ENCODE results near the gene RBPMS2. TPM values are rescaled to one million over a fixed set of nuclear protein-coding genes. Genes with fewer than 3 reads are reported as not detected.
"Not testable (repeated sequence)": the region's sequence is repeated elsewhere in the genome, so short reads cannot be mapped to it uniquely, and the experiment has no call there.

RBPMS2 gene
- total RNA-seq, 3 donors from 2014 or later = 0.10 to 0.22 TPM; not detected in 1

GRCh38 chr15:64753480-64754185 lies 21.8 kb downstream of the RBPMS2 start:
- Mint-ChIP-seq H3K36me3 (ENCODE audit: insufficient read depth) (no peaks in the 10 kb centered on the region), H3K9me3 (no peaks in the 10 kb centered on the region), H3K27me3 (ENCODE audit: low read depth) (peaks cover 2% of the 10 kb centered on the region), H3K4me3 (no peak overlapping the region), H3K4me1 (ENCODE audit: low read depth) (no peaks in the 10 kb centered on the region)
- DNase-seq (no peak), ATAC-seq (no peak)

DNA sequence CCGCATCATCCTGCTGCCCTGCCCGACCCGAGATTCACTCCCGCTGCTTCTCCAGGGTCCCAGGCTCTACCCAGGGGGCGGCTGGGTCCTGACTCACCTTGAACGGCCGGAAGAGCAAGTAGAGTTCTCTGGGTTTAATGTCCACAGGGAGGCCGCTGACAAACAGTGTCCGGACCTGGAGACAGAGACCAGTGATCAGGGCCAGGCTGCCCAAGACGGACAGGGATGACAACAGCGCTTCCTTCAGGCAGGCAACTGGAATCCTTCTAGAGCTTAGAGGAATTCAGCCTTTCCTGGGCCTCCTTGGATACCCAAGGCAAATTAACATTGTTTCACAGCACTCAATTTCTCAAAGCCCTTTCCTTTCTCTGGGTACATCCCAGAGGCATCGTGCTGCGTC lies 23.9 kb downstream of the RBPMS2 start:
- Mint-ChIP-seq H3K4me3 (no peak overlapping the region), H3K27me3 (ENCODE audit: low read depth) (peaks cover 9% of the 10 kb centered on the region), H3K9me3 (no peaks in the 10 kb centered on the region), H3K4me1 (ENCODE audit: low read depth) (no peaks in the 10 kb centered on the region), H3K36me3 (ENCODE audit: insufficient read depth) (no peaks in the 10 kb centered on the region)
- no peak for DNase-seq
- ATAC-seq = no peak

- Mint-ChIP-seq H3K4me1 (ENCODE audit: low read depth) (no peaks in the 10 kb centered on the region), H3K27me3 (ENCODE audit: low read depth) (peaks cover 13% of the 10 kb centered on the region), H3K4me3 (no peak overlapping the region), H3K9me3 (no peaks in the 10 kb centered on the region), H3K36me3 (ENCODE audit: insufficient read depth) (no peaks in the 10 kb centered on the region)
- ATAC-seq (no peak), DNase-seq (no peak)
These were observed 25.3 kb downstream of the RBPMS2 start for GRCh38 chr15:64749999-64750657.

DNA sequence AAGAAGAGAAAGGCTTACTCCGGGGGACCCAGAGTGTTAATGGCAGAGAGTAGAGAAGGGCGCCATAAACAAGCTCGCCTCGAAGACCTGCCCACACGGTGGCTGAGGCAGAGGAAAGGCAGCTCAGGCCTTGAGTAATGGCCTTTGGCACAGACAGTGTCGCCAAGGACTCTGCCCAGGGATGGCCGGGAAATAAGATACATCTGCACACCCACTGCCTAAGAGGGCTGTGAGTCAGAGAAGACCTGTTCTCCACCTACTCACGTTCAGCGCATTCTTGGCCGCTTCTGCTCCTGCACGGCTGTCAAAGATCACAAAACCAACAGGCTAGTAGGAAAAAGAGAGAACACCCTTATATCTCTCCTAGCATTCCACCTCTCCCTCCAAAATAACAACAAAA lies 26.2 kb downstream of the RBPMS2 start:
- no peaks in the 10 kb centered on the region for H3K4me1 Mint-ChIP-seq (ENCODE audit: low read depth)
- no peaks in the 10 kb centered on the region for H3K36me3 Mint-ChIP-seq (ENCODE audit: insufficient read depth)
- no peak overlapping the region for H3K4me3 Mint-ChIP-seq
- H3K27me3 Mint-ChIP-seq (ENCODE audit: low read depth) = peaks cover 13% of the 10 kb centered on the region
- no peaks in the 10 kb centered on the region for H3K9me3 Mint-ChIP-seq
- DNase-seq = no peak
- no peak for ATAC-seq

GRCh38 chr15:64748251-64748650 lies 27.1 kb downstream of the RBPMS2 start:
- ATAC-seq = no peak
- Mint-ChIP-seq H3K27me3 (ENCODE audit: low read depth) (peaks cover 13% of the 10 kb centered on the region), H3K36me3 (ENCODE audit: insufficient read depth) (no peaks in the 10 kb centered on the region), H3K9me3 (no peaks in the 10 kb centered on the region), H3K4me3 (no peak overlapping the region), H3K4me1 (ENCODE audit: low read depth) (no peaks in the 10 kb centered on the region)
- DNase-seq = no peak

DNA sequence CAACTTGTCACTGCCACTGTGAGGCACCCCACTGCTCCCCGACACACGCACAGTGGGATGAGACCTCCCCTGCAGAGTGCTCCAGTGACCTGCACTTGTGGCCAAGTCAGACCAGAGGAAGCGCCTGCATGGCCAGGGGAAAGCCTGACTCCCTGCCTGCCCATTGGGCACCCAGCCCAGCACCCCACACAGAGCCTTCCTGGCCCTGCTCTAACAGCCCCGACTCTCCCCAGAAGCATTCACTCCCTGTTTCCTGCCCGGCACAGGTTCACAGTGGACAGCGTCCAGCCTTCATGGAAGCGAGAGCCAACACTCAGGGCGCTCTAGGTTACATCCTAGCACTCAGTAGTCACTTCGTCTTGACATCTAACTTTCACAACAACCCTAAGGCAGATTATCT lies 27.8 kb downstream of the RBPMS2 start:
- ATAC-seq (no peak), DNase-seq (no peak)
- no peaks in the 10 kb centered on the region for H3K36me3 Mint-ChIP-seq (ENCODE audit: insufficient read depth)
- H3K9me3 Mint-ChIP-seq = no peaks in the 10 kb centered on the region
- no peak overlapping the region for H3K4me3 Mint-ChIP-seq
- H3K4me1 Mint-ChIP-seq (ENCODE audit: low read depth) = no peaks in the 10 kb centered on the region
- peaks cover 13% of the 10 kb centered on the region for H3K27me3 Mint-ChIP-seq (ENCODE audit: low read depth)

DNA sequence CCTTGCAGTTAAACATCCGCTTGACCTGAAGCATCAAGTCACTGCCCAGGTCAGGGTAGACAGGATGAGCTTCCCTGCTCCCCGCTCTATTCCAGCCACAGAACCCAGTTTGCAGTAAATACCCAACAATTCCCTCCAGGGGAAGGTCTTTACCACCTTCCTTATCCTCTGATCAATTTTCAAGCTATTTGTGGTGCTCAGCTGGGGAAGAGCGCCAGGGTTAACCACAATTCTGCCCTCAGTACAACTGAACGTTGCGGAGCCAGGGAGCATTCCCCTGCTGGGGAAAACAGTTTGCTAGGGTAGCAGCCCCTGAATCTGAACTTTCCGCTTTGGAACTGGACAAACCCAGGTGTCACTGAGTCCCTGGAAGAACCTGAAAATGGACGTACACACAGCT lies 28.5 kb downstream of the RBPMS2 start:
- Mint-ChIP-seq H3K4me1 (ENCODE audit: low read depth) (no peaks in the 10 kb centered on the region), H3K36me3 (ENCODE audit: insufficient read depth) (no peaks in the 10 kb centered on the region), H3K27me3 (ENCODE audit: low read depth) (peaks cover 13% of the 10 kb centered on the region), H3K9me3 (no peaks in the 10 kb centered on the region), H3K4me3 (no peak overlapping the region)
- DNase-seq (no peak), ATAC-seq (no peak)

- ATAC-seq (no peak), DNase-seq (no peak)
- Mint-ChIP-seq H3K36me3 (ENCODE audit: insufficient read depth) (no peaks in the 10 kb centered on the region), H3K9me3 (no peaks in the 10 kb centered on the region), H3K27me3 (ENCODE audit: low read depth) (peaks cover 13% of the 10 kb centered on the region), H3K4me1 (ENCODE audit: low read depth) (no peaks in the 10 kb centered on the region), H3K4me3 (no peak overlapping the region)
These were observed 29.0 kb downstream of the RBPMS2 start for GRCh38 chr15:64746356-64746755.

- H3K27me3 Mint-ChIP-seq (ENCODE audit: low read depth) = peaks cover 11% of the 10 kb centered on the region
- ATAC-seq (no peak), DNase-seq (no peak)
- H3K36me3 Mint-ChIP-seq (ENCODE audit: insufficient read depth) = no peaks in the 10 kb centered on the region
- H3K4me1 Mint-ChIP-seq (ENCODE audit: low read depth) = no peaks in the 10 kb centered on the region
- no peak overlapping the region for H3K4me3 Mint-ChIP-seq
- H3K9me3 Mint-ChIP-seq = no peaks in the 10 kb centered on the region
These were observed 31.7 kb downstream of the RBPMS2 start for GRCh38 chr15:64743691-64744090.

DNA sequence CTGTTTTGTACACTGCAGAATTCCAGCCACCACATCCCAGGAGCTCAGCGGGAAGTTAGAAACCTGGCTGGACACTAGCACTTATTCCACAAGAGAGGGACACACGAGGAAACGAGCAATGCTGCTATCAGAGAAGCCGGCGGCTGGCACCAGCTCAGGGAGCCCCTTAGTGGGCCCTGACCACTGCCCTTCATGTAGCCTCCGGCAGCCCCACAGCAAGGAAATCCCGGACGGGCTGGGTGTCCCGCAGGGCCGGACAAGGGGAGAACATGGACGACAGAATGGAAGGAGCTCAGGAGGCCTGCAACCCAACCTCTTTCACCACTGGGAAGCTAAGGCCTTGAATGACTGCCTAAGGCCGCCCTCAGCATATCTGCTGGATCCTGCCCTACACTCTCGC lies 32.5 kb downstream of the RBPMS2 start:
- H3K4me1 Mint-ChIP-seq (ENCODE audit: low read depth) = no peaks in the 10 kb centered on the region

GRCh38 chr15:64742385-64742784 lies 33.0 kb downstream of the RBPMS2 start:
- H3K4me1 Mint-ChIP-seq (ENCODE audit: low read depth) = no peaks in the 10 kb centered on the region

More for the DNA sequence above, 32.5 kb downstream of the RBPMS2 start:
- Mint-ChIP-seq H3K36me3 (ENCODE audit: insufficient read depth) (no peaks in the 10 kb centered on the region), H3K4me3 (no peak overlapping the region), H3K27me3 (ENCODE audit: low read depth) (peaks cover 9% of the 10 kb centered on the region), H3K9me3 (no peaks in the 10 kb centered on the region)
- ATAC-seq (no peak), DNase-seq (no peak)

GRCh38 chr15:64741708-64742107 lies 33.7 kb downstream of the RBPMS2 start:
- not testable (repeated sequence) for ATAC-seq; H3K4me3 Mint-ChIP-seq; DNase-seq; H3K4me1 Mint-ChIP-seq (ENCODE audit: low read depth); H3K36me3 Mint-ChIP-seq (ENCODE audit: insufficient read depth); H3K27me3 Mint-ChIP-seq (ENCODE audit: low read depth); H3K9me3 Mint-ChIP-seq

More at GRCh38 chr15:64742385-64742784, 33.0 kb downstream of the RBPMS2 start:
- Mint-ChIP-seq H3K36me3 (ENCODE audit: insufficient read depth) (no peaks in the 10 kb centered on the region), H3K9me3 (no peaks in the 10 kb centered on the region), H3K4me3 (no peak overlapping the region), H3K27me3 (ENCODE audit: low read depth) (peaks cover 5% of the 10 kb centered on the region)
- no peak for DNase-seq
- ATAC-seq = no peak

GRCh38 chr15:64740311-64741170 lies 34.8 kb downstream of the RBPMS2 start:
- ATAC-seq (no peak), DNase-seq (no peak)
- H3K4me1 Mint-ChIP-seq (ENCODE audit: low read depth) = no peaks in the 10 kb centered on the region
- H3K27me3 Mint-ChIP-seq (ENCODE audit: low read depth) = no peaks in the 10 kb centered on the region
- no peaks in the 10 kb centered on the region for H3K9me3 Mint-ChIP-seq
- H3K4me3 Mint-ChIP-seq = no peak overlapping the region
- H3K36me3 Mint-ChIP-seq (ENCODE audit: insufficient read depth) = no peaks in the 10 kb centered on the region

DNA sequence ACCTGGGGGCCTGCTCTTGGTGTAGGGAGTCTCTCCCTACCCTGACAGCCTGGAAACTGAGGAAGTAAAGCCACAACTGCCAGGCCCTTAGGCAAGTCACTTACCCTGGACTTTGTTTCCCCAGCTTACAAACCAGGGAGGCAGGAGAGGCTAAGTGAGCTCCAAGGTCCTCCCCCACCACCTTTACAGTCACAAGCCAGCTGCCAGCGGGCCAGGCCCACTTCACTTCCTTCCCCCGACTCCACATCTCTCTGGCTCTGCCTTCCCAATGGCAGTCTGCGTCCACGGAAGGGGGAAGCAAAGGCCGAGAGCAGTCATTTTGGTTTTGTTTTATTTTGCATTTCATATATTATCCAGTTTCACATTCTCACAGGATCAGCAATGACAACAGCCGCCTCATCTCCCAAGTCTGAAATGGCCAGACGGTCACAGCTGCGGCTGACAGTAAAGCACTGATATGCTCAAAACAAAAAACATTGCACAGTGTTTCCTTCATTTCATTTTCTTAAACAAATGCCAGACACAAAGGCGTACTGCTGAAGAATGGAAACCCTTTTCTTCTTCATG lies 35.7 kb downstream of the RBPMS2 start:
- Mint-ChIP-seq H3K9me3 (no peaks in the 10 kb centered on the region), H3K36me3 (ENCODE audit: insufficient read depth) (no peaks in the 10 kb centered on the region), H3K27me3 (ENCODE audit: low read depth) (no peaks in the 10 kb centered on the region), H3K4me3 (no peak overlapping the region), H3K4me1 (ENCODE audit: low read depth) (no peaks in the 10 kb centered on the region)
- ATAC-seq = no peak
- DNase-seq = no peak

All from activated T-cell treated with anti-CD3 and anti-CD28 coated beads, Interleukin-2, amount 50 U/mL, for 4 hours (primary cell).